ENCODE data around the gene TOPBP1.
A peak's percentile ranks its signal among the peaks of the same experiment; 100 is the strongest.

TOPBP1 gene

GRCh38 chr3:133606342-133606741 is 55.4 kb downstream of the TOPBP1 start:
- no peak for DNase-seq

- DNase-seq = no peak
Observed at GRCh38 chr3:133600572-133601081, 61.1 kb downstream of the TOPBP1 start.

- DNase-seq = no peak
Observed at GRCh38 chr3:133599280-133599679, 62.5 kb downstream of the TOPBP1 start.

DNA sequence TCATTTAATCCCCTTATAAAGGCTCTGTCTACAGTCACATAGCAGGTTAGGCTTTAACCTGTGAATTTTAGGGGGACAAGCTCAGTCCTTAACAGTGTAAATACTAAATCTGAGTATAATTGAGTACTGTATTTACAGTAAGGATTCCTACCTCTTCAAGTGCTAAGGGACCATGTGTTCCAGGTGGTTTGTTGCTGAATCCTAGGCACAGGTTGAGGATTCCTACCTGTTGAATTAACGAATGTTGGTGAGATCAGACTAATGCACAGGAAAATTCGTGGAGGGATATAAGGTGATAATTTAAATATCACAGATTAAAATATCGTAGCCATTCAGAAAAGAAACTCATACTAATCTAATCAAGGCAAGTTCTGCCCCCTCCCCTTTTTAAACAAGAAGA is 63.3 kb downstream of the TOPBP1 start:
- DNase-seq = no peak

DNA sequence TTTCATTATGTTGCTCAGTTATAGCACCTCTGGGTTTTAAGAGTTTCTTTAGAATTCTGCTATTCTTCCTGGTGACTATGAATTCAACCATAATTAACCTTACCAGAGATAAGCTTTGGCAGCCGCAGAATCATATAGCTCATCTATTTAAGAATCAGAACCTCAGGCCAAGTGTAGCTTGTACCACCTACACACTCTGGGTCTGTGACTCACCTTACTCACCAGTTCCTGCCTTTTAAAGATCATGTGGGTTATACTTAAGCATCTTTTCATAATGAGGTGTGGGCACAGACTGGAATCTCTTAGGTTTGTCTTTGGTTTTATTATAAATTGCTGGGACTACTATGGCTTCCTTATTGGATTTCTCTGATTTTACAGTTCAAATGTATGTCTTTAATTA is 66.4 kb downstream of the TOPBP1 start:
- DNase-seq = no peak

GRCh38 chr3:133593243-133593642 is 68.5 kb downstream of the TOPBP1 start:
- no peak for DNase-seq

- DNase-seq = no peak
Observed at GRCh38 chr3:133592843-133593242, 68.9 kb downstream of the TOPBP1 start.

- DNase-seq = peak; percentile 13 to 76
Observed at GRCh38 chr3:133591271-133591742, 70.4 kb downstream of the TOPBP1 start.

DNA sequence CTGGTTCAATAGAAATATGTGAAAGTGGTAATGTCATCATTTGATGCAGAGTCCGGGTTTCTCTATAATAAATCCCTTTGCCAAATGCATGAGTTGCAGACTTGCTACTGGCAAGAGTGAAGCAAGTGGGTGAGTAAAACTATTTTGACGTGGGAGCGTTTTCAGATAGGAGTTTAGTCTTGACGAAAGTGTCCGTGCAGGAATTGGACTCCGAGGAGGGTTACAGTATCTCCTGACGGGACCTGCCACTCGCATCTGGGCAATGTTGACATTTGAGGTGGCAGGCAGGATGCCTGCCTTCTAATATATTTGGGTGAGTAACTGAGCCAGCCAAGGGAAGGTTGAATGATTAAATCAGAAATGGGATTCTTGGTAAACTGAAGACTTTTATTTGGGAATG is 72.2 kb downstream of the TOPBP1 start:
- no peak for DNase-seq

DNA sequence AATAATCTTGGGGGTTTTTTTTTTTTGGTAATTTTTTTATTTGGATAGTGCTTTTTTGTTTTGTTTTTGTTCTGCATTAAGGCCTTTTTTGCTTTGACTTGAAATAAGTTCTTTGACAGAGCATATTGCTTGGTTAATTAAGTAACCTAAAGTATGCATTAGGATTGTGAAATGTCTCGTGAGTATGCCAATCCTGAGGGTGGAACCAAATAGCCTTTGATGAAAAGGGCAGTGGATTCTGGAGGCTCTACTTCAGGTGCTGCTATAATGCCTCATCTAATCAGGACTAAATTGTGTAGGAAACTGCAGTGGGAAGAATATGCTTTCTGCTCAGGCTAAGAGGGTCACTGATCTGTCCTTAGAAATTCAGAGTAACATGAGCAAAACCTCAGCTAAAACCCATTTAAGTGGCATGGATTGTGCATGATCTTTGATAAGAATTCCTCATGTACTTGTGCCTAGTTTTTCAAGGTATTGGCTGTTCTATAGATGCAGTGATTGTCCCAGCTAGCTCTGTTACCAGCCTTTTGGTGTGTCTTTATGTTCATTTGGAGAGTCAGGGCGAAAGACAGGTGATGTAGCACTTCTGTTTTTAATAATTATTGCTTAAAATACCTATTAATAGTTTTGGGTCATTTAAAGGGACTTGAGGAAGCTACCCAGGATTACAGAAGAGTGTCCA is 72.8 kb downstream of the TOPBP1 start:
- DNase-seq = no peak

GRCh38 chr3:133588035-133588434 is 73.7 kb downstream of the TOPBP1 start:
- no peak for DNase-seq

DNA sequence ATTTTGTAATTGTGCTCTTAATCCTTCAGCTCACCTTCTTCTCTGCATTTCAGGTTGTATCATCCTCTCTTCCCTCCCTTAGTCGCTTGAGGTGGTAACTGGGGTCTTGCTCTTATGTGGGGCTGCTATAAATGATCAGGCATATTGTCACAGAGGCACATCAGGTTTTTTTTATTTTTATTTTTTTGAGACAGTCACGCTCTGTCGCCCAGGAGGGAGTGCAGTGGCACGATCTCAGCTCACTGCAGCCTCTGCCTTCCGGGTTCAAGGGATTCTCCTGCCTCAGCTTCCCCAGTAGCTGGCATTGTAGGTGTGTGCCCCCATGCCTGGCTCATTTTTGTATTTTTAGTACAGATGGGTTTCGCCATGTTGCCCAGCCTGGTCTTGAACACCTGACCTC is 78.3 kb downstream of the TOPBP1 start:
- DNase-seq = no peak

DNA sequence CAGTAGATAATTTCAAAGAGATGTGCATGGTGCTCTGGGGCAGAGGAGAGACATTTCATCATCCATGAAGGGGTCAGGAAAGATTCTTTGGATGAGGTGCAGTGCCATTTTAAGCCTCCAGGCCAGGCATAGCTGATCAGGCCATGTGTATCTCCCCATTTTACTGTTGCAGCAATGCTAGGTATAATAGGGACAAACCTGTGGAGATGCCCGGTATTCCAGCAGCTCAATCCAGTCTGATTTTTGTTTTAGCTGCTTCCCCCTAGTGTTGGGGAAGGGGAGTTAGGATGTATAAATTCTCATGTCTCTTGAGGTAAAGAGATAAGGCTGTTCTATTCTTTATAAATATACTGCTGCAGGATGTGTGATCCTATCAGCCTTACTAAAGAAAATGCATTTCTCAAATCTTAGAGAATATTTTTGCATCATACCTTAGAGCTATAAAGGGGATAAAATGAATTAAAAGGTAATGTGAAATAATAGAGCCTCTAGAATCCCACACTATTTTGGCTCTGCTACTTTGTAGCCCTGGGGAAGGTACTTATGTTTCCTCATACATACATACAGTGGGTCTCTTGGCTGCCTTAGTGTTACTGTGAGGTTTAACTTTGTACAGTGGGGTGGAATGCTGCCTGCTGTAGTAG is 83.1 kb downstream of the TOPBP1 start:
- no peak for DNase-seq

DNA sequence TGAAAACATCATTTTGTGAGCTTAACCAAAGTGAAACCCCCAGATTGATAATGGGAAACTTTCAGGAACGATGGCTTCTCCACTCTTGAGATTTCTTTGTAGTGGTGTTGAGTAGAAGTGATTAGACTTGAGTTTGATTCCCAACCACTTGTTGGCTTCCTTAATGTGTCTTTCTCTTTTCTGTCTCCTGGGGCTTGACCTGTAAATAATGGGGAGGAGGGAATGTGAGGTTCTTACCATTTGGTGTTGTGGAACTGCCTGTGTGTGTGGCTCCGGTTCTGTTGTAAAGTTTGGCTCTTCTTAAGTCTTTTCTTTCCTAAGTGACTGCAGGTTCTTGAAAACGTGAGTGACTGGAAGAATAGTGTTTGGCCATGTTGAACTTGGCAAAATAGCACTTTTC is 85.6 kb downstream of the TOPBP1 start:
- no peak for DNase-seq

DNA sequence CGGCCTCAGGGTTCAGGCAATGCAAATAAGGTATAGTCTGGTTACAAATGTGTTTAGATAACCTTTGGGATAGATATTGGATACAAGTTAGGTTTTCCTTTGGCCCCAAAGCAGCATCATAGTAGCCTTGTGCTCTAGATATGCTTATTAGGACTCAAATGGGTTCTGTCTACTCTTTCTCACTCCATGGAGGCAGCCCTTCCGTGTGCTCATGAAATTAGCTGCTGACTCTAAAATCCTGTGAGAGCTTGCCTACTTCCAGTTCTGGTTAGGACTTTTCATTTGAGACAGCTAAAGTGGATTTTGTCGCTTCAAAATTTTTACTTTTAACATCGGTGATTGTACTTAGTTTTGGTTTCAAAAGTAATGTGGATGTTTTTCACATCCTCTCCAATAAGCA is 86.7 kb downstream of the TOPBP1 start:
- no peak for DNase-seq

GRCh38 chr3:133574260-133574881 is 87.4 kb downstream of the TOPBP1 start:
- DNase-seq = no peak

DNA sequence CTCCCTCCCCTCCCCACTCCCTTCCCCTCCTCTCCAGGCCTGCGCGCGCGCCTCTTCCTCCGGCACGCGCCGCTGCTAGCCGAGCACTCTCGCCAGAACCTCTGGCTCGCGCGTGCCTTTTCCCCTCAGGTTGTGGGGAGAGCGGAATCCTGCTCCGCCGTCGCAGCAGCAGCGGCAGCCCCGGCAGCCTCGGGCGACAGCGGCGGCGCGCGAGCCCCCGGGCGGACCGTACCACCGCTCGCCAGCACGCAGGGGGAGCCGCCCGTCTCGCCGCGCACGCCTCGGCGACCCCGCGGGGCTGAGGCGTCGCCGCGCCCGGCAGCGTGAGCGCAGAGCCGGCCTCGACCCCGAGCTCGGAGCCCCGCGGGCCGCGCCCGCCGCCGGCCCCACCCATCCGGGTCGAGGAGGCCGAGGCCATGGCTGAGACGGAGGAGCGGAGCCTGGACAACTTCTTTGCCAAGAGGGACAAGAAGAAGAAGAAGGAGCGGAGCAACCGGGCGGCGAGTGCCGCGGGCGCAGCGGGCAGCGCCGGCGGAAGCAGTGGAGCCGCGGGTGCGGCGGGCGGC is 88.0 kb downstream of the TOPBP1 start, which contains the start of gene CDV3:
Gene CDV3 (plus strand): TSS at position 58 of the 566 bp plus-strand sequence. CDS start 359 bp downstream, at position 417.
- no peak for DNase-seq

GRCh38 chr3:133573054-133573628 is 88.6 kb downstream of the TOPBP1 start:
- no peak for DNase-seq

DNA sequence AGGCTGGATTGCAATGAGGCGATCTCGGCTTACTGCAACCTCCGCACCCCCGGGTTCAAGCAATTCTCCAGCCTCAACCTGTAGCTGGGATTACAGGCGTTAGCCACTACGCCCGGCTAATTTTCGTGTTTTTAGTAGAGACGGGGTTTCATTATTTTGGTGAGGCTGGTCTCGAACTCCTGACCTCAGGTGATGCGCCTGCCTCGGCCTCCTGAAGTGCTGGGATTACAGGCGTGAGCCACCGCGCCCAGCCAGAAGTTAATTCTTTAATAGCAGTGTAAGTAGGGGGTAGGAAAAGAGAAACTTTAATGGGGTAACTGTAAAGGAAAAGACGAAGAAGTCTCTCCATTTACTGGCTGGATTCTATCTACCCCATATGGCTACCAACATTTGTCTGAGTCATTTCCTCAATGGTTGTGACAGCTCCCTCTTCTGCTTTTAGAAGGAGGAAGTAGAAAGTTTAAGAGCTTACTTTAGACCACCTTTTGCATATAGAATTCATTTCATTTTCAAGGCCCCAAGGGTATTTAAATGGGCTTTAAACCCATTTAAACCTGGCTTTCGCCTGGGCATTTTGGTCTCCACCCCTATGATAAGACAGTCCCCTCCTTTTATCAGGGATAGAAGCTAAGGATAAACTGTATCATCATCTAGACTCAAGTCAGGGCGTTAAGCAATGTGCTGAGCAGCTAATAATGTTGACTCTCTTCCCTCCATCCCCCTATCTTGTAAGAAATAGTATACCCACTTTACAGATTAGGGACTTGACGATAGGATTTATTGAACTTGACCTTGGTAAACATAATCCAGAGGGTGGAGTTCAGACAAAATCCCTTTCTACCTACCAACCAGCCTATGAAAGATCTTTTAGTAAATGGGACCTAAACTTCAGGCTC is 89.3 kb downstream of the TOPBP1 start:
- DNase-seq = no peak

- no peak for DNase-seq
Observed at GRCh38 chr3:133570937-133571320, 90.8 kb downstream of the TOPBP1 start.

GRCh38 chr3:133570139-133570936 is 91.4 kb downstream of the TOPBP1 start:
- no peak for DNase-seq

Measured in SW 1271 (cell line).